ENCODE measurements around the gene MXD3.

The MXD3 gene

GRCh38 chr5:177303121-177303924 is 8.4 kb downstream of the MXD3 start, which contains the start of the genes PRELID1 and RAB24:
Gene PRELID1 (plus strand): TSS chr5:177303799. CDS start chr5:177303986, 187 bp downstream.
Gene RAB24 (minus strand): TSS chr5:177303719. CDS start chr5:177303288, 431 bp downstream.
- DNase-seq (ENCODE audit: low read depth): peak; percentile 69

DNA sequence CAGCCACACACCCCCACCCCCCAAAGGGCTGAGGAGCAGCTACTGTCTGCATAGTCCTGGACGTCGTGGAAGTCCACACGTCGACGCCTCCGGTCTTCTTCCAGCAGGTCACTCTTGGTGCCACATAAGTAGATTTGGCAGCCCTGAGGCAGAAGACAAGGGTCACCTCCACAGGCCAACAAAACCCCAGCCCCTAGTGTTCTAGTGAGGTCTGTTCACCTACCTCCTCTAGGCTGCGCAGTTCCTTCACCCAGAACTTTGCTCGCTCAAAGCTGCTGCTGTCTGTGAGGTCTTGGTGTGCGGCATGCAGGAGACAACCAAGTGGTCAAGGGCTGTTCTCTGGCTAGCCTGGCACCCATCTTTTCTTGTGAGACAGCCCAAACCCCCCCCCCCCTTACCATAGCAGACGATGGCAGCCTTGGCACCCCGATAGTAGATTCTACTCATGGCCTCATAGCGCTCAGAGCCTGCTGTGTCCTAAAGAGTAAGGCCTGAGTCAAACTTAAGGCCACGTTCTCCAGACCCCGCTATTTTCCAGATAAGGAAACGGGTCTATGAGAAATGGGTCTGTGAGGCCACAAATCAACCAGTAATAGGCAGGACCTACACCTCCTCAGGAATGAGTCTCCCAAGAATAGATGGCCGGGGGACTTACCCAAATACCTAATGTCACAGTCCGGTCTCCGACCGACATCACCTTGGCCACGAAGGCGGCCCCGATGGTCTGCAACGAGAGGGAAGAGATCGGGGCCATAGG is 9.2 kb downstream of the MXD3 start:
- DNase-seq (ENCODE audit: low read depth): no peak

GRCh38 chr5:177301503-177302165 is 10.1 kb downstream of the MXD3 start:
- no peak for DNase-seq (ENCODE audit: low read depth)

GRCh38 chr5:177300951-177301350 is 10.7 kb downstream of the MXD3 start:
- no peak for DNase-seq (ENCODE audit: low read depth)

DNA sequence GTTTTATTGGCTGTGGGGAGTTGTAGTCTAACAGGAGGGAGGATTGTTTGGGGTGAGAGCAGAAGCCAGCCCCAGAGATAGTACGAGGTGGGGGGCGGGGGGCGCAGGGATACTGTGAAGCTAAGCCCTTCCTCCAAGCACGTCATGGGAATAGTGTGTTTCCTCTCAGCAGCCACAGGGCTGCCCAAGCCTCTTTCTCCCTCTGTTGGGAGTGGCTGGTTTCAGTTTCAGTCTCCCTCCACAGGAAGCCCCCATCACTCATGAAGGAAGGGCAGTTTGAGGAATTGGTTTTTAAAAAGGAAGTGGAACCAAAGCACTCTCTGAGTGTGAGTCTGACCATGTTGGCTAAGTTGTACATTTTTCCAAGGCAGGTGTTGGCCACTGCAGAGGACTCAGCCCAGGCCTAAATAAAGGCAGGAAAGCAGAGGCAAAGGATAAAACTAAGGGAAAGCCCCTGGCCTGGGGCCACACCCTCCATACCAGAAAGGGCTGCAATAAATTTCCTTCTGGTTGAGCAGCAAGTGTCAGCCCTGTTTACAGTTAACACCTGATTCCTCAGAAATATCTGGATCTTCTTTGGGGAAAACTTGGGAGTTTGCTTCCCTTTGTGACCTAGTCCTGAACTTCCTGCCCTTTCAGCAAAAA is 11.3 kb downstream of the MXD3 start:
- DNase-seq (ENCODE audit: low read depth): peak; percentile 50

DNA sequence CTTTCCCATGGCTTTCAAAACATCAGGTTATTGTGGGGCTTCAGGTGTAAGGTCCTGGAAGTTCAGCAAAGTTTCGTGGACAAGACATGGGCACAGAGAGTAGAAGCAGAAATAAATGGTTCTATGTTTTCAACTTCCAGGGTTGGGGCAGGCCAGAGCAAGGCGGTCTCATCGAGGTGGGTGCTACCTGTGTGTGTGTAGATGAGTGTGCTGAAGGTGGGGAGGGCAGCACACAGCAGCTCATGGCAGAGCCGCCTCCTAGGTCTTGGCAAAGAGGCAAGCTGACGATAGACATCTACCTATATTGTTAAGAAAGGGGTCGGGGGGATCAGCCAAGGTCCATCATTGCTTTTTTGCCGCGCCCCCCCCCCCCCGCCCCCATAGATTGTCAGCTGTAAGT is 12.0 kb downstream of the MXD3 start:
- DNase-seq (ENCODE audit: low read depth): no peak

DNA sequence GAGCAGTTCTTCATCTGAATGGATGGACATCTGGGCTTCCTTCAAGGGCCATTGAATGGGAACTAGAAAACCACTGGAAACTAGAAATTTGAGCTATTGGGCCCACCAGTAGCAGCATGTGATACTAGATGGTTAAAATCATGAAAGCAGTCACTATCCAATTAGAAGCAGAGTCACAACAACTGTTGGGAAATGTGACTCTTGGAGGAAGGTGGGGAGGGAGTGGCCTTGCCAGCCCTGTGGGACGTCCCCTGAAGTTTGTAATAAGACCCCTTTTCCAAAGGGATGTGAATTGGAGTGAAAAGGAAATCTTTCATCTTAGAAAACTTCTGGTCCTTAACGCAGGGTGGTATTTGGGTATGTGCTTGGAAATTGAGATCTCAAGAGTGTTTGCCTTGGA is 13.8 kb downstream of the MXD3 start:
- no peak for DNase-seq (ENCODE audit: low read depth)

DNA sequence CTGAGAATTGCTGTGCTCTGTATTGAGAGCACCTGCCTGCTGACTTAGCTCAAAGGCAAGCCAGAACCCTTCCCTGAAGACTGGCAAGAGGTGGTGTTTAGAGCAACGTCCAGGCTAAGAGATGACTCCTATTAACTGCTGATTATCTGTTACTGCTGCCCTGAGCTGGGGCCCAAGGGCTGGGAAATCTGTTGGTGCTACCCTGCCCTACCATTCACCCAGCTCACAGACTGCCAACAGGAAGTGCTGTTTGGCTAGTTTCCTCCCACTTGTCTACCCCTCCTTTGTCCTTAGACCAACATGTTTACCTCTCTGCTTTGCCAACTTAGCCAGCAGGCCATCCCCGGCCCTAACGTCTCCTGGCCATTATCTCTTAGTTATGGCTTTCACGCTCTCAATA is 15.1 kb downstream of the MXD3 start:
- DNase-seq (ENCODE audit: low read depth): no peak

DNA sequence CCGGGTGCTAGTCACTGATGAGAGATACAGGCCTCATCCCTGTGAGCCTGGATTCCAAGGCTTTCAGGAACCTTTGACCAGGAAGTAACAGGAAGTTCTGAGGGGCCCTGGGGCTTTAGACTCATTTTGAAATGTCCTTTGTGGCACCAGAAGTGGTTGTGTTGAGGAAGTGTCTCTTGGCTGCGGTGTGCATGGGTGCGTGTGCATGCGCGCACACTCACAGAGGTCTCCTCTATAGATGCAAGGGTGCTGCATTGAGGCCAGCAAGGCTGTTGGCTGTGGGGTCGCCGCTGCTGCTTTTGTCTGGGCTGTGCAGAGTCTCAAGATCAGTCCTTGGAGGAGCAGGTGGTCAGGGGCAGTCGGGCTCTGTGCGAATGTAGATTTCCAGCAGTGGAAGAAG is 15.8 kb downstream of the MXD3 start:
- DNase-seq (ENCODE audit: low read depth): no peak

DNA sequence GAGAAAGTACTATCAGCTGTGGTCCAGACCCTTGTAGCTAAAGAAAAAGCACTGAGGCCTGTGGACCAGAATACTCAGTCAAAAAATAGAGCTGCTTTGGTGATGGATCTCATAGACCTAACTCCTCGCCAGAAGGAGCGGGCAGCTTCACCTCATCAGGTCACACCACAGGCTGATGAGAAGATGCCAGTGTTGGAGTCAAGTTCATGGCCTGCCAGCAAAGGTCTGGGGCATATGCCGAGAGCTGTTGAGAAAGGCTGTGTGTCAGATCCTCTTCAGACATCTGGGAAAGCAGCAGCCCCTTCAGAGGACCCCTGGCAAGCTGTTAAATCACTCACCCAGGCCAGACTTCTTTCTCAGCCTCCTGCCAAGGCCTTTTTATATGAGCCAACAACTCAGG is 17.1 kb downstream of the MXD3 start:
- no peak for DNase-seq (ENCODE audit: low read depth)

DNA sequence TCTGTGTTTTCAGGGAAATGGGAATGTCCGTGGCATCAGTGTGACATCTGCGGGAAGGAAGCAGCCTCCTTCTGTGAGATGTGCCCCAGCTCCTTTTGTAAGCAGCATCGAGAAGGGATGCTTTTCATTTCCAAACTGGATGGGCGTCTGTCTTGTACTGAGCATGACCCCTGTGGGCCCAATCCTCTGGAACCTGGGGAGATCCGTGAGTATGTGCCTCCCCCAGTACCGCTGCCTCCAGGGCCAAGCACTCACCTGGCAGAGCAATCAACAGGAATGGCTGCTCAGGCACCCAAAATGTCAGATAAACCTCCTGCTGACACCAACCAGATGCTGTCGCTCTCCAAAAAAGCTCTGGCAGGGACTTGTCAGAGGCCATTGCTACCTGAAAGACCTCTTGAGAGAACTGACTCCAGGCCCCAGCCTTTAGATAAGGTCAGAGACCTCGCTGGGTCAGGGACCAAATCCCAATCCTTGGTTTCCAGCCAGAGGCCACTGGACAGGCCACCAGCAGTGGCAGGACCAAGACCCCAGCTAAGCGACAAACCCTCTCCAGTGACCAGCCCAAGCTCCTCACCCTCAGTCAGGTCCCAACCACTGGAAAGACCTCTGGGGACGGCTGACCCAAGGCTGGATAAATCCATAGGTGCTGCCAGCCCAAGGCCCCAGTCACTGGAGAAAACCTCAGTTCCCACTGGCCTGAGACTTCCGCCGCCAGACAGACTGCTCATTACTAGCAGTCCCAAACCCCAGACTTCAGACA is 17.7 kb downstream of the MXD3 start:
- no peak for DNase-seq (ENCODE audit: low read depth)

DNA sequence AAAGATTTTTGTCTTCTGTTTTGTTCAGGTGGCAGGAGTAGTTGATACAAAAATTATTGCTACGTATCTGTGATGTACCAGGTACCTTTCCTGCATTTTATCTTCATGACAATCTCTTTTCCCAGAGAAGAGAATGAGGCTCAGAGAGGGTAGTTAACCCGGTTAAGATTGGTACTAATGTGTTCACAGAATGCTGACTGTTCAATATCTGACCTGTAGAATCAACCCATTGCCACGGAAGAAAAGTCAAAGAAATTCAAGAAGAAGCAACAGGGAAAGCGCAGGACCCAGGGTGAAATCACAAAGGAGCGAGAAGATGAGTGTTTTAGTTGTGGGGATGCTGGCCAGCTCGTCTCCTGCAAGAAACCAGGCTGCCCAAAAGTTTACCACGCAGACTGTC is 20.0 kb downstream of the MXD3 start:
- DNase-seq (ENCODE audit: low read depth): no peak

GRCh38 chr5:177290816-177291596 is 20.7 kb downstream of the MXD3 start:
- no peak for DNase-seq (ENCODE audit: low read depth)

DNA sequence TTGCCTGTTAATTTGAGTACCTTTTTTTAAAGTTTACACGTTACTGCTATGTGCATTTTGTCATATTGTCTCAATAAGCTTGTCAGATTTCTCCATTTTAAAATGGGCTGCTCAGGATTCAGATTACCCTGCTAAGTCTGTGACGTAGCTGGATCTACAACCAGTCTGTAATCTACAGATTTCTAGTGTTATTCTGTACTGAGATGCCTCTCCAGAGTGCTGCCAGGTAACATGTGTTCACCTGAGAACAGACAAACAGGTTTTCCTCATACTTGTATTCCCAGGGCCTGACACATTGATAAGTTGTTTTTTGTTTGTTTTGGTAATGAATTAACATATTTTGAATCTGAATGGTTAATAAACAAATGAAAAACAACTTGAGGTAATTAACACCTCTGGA is 23.5 kb downstream of the MXD3 start:
- no peak for DNase-seq (ENCODE audit: low read depth)

- no peak for DNase-seq (ENCODE audit: low read depth)
These were observed 34.8 kb downstream of the MXD3 start for GRCh38 chr5:177276886-177277285.

DNA sequence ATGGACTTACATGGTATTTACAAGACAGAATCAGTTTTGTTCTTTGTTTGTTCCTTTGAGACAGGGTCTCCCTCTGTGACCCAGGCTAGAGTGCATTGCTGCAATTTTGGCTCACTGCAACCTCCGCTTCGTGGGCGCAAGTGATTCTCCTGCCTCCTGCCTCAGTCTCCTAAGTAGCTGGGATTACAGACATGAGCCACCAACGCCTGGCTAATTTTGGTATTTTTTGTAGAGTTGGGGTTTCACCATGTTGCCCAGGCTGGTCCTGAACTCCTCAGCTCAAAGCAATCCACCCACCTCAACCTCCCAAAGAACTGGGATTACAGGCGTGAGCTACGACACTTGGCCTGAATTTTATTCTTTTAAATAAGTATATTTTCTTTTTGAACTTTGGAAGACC is 35.8 kb downstream of the MXD3 start:
- no peak for DNase-seq (ENCODE audit: low read depth)

- DNase-seq (ENCODE audit: low read depth): no peak
These were observed 40.6 kb downstream of the MXD3 start for GRCh38 chr5:177271113-177271512.

GRCh38 chr5:177270653-177271052 is 41.0 kb downstream of the MXD3 start:
- DNase-seq (ENCODE audit: low read depth): no peak

DNA sequence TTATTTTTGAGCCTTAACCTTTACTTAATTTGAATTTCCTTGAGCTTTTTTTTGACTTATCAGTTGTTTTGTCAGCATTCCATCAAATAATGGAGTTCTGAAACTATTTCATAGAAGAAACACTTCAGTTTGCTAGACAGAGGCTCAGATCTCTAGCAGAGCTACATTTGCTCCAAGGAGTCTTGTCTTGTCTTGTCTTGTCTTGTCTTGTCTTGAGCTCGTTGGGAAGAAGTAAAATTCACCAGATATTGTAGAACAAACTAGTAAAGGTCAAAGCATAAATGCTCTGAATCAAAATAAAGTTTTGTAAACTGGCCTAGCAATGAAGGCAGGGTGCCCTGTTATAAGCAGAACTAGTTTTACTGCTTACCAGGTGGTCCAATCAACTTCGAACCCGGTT is 41.7 kb downstream of the MXD3 start:
- DNase-seq (ENCODE audit: low read depth): no peak

DNA sequence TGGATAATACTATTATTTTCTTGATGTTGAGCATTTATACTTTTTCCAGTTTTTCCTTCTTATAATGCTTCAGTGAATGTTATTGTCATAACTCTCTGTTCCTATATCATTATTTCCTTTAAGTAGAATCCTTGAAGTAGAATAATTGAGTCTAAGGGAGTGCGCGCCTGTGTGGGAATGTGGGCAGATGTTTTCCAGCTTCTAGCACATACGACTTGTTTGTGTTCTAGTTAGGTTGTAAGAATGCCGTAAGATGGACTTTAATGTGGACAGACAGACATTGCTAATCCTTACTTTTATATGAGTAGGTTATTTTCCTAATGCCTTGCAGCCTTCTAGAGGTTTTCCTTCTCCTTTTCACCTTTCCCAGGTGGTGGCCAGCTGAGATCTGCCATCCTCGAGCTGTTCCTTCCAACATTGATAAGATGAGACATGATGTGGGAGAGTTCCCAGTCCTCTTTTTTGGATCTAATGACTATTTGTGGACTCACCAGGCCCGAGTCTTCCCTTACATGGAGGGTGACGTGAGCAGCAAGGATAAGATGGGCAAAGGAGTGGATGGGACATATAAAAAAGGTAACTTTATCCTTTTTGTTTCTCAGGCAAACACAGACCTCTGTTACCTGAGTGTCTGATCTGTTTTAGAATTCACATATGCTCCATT is 42.3 kb downstream of the MXD3 start:
- no peak for DNase-seq (ENCODE audit: low read depth)

All from stromal cell of bone marrow (primary cell).